Endothelial cell of umbilical vein (primary cell): Measurements from ENCODE around the gene GFI1B. TPM values are rescaled to one million over a fixed set of nuclear protein-coding genes. Genes with fewer than 3 reads are reported as not detected.

Source experiments
- BruUV-seq: library from RNA; stranded (reverse); fragments of 400-500 nt; replicated peaks from 2 replicates; lab custom pipeline; 2021; lab: Mats Ljungman, UMichigan
- CTCF ChIA-PET: fragments of 300-600, 350-600 bp; sonication (Branson Sonifier 250); formaldehyde crosslinking; loops from one replicate; lab custom pipeline; 2021; ENCODE audit warnings: antibody characterized with exemption, inconsistent platforms; lab: Charles Lee
- POLR2A ChIA-PET: fragments of 300-600, 350-600 bp; sonication (Branson Sonifier 250); formaldehyde crosslinking; loops from one replicate; lab custom pipeline; 2021; ENCODE audit warnings: antibody characterized with exemption, inconsistent platforms; lab: Charles Lee
- DNase-seq: peaks from one replicate; pipeline ENCODE4 v3.0.0-alpha.2; 2011; ENCODE audit warnings: low read depth, low spot score
- FAIRE-seq: peaks from 2 replicates; lab custom pipeline; 2011; peaks lifted over from hg19 to GRCh38; lab: Jason Lieb, UNC
- H2AFZ ChIP-seq: 2 replicates; pipeline ENCODE4 v1.6.0; 2012; ENCODE audit warnings: low read depth, low read length, control low read depth, inconsistent platforms
- H3K27ac ChIP-seq: 2 replicates; pipeline ENCODE4 v1.5.1; 2011; ENCODE audit warnings: low read depth, mild to moderate bottlenecking, control low read depth, low read length, moderate library complexity; ENCODE audit not compliant: insufficient read depth
- H3K27me3 ChIP-seq, 2 experiments: 2 replicates each; pipeline versions ENCODE4 v1.6.0 to v1.6.1; 2011; ENCODE audit warnings: low read length in 2 of 2, mixed read lengths in 1 of 2; ENCODE audit not compliant: control insufficient read depth in 2 of 2, insufficient read depth in 2 of 2
- H3K36me3 ChIP-seq, 2 experiments: 2 replicates in 1 of 2; 3 replicates in 1 of 2; pipeline ENCODE4 v1.5.1; 2011; ENCODE audit warnings: low read length in 2 of 2, mild to moderate bottlenecking in 1 of 2, moderate library complexity in 1 of 2; ENCODE audit not compliant: control insufficient read depth in 2 of 2, insufficient read depth in 2 of 2; ENCODE audit errors: extremely low read depth in 1 of 2
- H3K4me1 ChIP-seq: 3 replicates; pipeline ENCODE4 v1.5.1; 2011; ENCODE audit warnings: mild to moderate bottlenecking, low read length; ENCODE audit not compliant: control insufficient read depth, insufficient read depth; ENCODE audit errors: extremely low read depth
- H3K4me2 ChIP-seq: 2 replicates; pipeline ENCODE4 v1.6.1; 2011; ENCODE audit warnings: low read length, control low read depth, mixed read lengths; ENCODE audit not compliant: insufficient read depth
- H3K4me3 ChIP-seq, 3 experiments: fragments of 200-600 bp in 1 of 3; sonication (generic), shearing (Covaris generic) in 1 of 3; replicated peaks in 1 of 3; 2 replicates each; pipeline ENCODE4 v1.5.1; 2011 to 2016; ENCODE audit warnings: control low read depth in 3 of 3, low read length in 3 of 3, mild to moderate bottlenecking in 2 of 3, inconsistent platforms in 1 of 3, low read depth in 1 of 3, moderate library complexity in 1 of 3; ENCODE audit not compliant: insufficient read depth in 1 of 3
- H3K79me2 ChIP-seq: 2 replicates; pipeline ENCODE4 v1.6.0; 2012; ENCODE audit warnings: low read length, inconsistent platforms; ENCODE audit not compliant: control insufficient read depth, insufficient read depth
- H3K9ac ChIP-seq: replicated peaks from 2 replicates; pipeline ENCODE3; 2011; ENCODE audit warnings: low read length, control low read depth; ENCODE audit not compliant: insufficient read depth; ENCODE audit errors: extremely low read depth
- H3K9me1 ChIP-seq: replicated peaks from 3 replicates; pipeline ENCODE4 v1.6.0; 2011; ENCODE audit warnings: mild to moderate bottlenecking, low read length; ENCODE audit not compliant: control insufficient read depth, insufficient read depth; ENCODE audit errors: extremely low read depth
- H3K9me3 ChIP-seq: replicated peaks from 2 replicates; pipeline ENCODE4 v1.5.1; 2012; ENCODE audit warnings: low read length, inconsistent platforms; ENCODE audit not compliant: control insufficient read depth, insufficient read depth
- H4K20me1 ChIP-seq: replicated peaks from 2 replicates; pipeline ENCODE3; 2011; ENCODE audit warnings: mild to moderate bottlenecking, low read length; ENCODE audit not compliant: control insufficient read depth, insufficient read depth; ENCODE audit errors: extremely low read depth
- CTCF ChIP-seq, 2 donors: IDR thresholded peaks; 1 replicate in 1 of 2; 2 replicates in 1 of 2; pipeline ENCODE4 v1.5.1; 2011; ENCODE audit warnings: low read length in 2 of 2, mild to moderate bottlenecking in 2 of 2, moderate library complexity in 2 of 2, control low read depth in 1 of 2, inconsistent platforms in 1 of 2, low read depth in 1 of 2; ENCODE audit not compliant: insufficient read depth in 1 of 2; ENCODE audit errors: extremely low read depth in 1 of 2
- EZH2 ChIP-seq: IDR thresholded peaks from 2 replicates; pipeline ENCODE4 v1.6.1; 2012; ENCODE audit warnings: borderline replicate concordance, low read depth, mild to moderate bottlenecking, moderate library complexity, low read length, inconsistent platforms; ENCODE audit not compliant: severe bottlenecking
- FOS ChIP-seq: IDR thresholded peaks from 2 replicates; pipeline ENCODE4 v1.6.1; 2011; ENCODE audit warnings: mild to moderate bottlenecking, low read length, moderate library complexity, borderline replicate concordance; ENCODE audit not compliant: insufficient read depth
- GATA2 ChIP-seq: IDR thresholded peaks from 2 replicates; pipeline ENCODE4 v1.7.0; 2011; ENCODE audit warnings: low read depth, mild to moderate bottlenecking, moderate library complexity, mixed read lengths, low read length; ENCODE audit not compliant: insufficient read length, insufficient read depth
- JUN ChIP-seq: IDR thresholded peaks from 2 replicates; pipeline ENCODE4 v1.6.1; 2011; ENCODE audit warnings: borderline replicate concordance, low read depth; ENCODE audit not compliant: insufficient read length, insufficient read depth
- MYC ChIP-seq: IDR thresholded peaks from one replicate; pipeline ENCODE4 v1.6.1; 2011; ENCODE audit warnings: mild to moderate bottlenecking, low read depth, low read length
- POLR2A ChIP-seq: IDR thresholded peaks from 2 replicates; pipeline ENCODE4 v1.6.1; 2012; ENCODE audit warnings: low read depth, mild to moderate bottlenecking, control low read depth, low read length
- POLR2AphosphoS5 ChIP-seq: IDR thresholded peaks from 2 replicates; pipeline ENCODE4 v1.6.1; 2012; ENCODE audit warnings: low read depth, mild to moderate bottlenecking, control low read depth, low read length, moderate library complexity; ENCODE audit not compliant: insufficient read depth
- dilution Hi-C: fragments of 300-500 bp; cut with MboI; formaldehyde crosslinking; loops from one replicate; pipeline ENCODE4 v1.15.0; 2019; ENCODE audit warnings: low sequenced_read_pairs; ENCODE audit not compliant: extremely low pct_ligation_motif_present
- intact Hi-C: fragments of 100-400 bp; cut with micrococcal nuclease; formaldehyde crosslinking; loops from one replicate; pipeline ENCODE4 v1.10.0; 2022
- polyA plus RNA-seq, 4 experiments: library from polyadenylated mRNA; depleted of rRNA in 3 of 4; stranded (reverse) in 3 of 4; unstranded in 1 of 4; fragments of >200 nt; gene quantifications; 2 replicates each; pipeline versions ENCODE4 v1.2.1 to v1.2.3, GENCODE V29; 2011 to 2012; ENCODE audit warnings: missing spikeins in 1 of 4
- total RNA-seq: library from RNA; stranded (reverse); gene quantifications from 2 replicates; pipeline ENCODE4 v1.2.3, GENCODE V29; 2021
- TF ChIP-seq, protein P1 (sequence below): IDR thresholded peaks from 2 replicates; pipeline ENCODE4 v1.6.1; 2011; ENCODE audit not compliant: insufficient read depth, insufficient read length

The GFI1B gene
- total and polyA plus RNA-seq, 2 donors (not counting 3 experiments of a cell fraction or from before 2014, with no cell fraction given) = 0.04 TPM; not detected in 1

GRCh38 chr9:132983491-132984201 lies 5.2 kb downstream of the GFI1B start:
- H3K4me2 ChIP-seq = no peak overlapping the region
- CTCF ChIA-PET = interaction anchor here (0.7 to 1.6 kb wide), 3 partner anchors 10 to 36 kb away, joined by 3 to 4 read pairs (median 3); no protein-coding TSS in a partner anchor
- no peak for FAIRE-seq

More at GRCh38 chr9:132983491-132984201, 5.2 kb downstream of the GFI1B start:
- DNase-seq = no peak
- H2AFZ ChIP-seq = no peak overlapping the region
- H3K4me3 ChIP-seq = no peak overlapping the region
- H3K27ac ChIP-seq = no peak overlapping the region
- H3K79me2 ChIP-seq = no peaks in the 10 kb centered on the region
- dilution Hi-C loops (no loop called here), intact Hi-C loops (no loop called here)
- H3K27me3 ChIP-seq = peaks cover 17% of the 10 kb centered on the region in 2 experiments
- BruUV-seq = no TSS peak
- no peaks in the 10 kb centered on the region for H3K36me3 ChIP-seq
- TF ChIP-seq GATA2 = no peak
- no peak for TF ChIP-seq MYC
- no peak for TF ChIP-seq JUN
- TF ChIP-seq CTCF (IDR thresholded peaks at IDR 0.05; ENCODE audit: extremely low read depth in 1 of 2, insufficient read depth in 1 of 2, low read depth in 1 of 2, low read length in 2 of 2) = no peak
- TF ChIP-seq, protein P1, sequence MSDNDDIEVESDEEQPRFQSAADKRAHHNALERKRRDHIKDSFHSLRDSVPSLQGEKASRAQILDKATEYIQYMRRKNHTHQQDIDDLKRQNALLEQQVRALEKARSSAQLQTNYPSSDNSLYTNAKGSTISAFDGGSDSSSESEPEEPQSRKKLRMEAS = no peak
- TF ChIP-seq EZH2 = no peak
- no peak for TF ChIP-seq POLR2AphosphoS5
- no peak for TF ChIP-seq FOS
- no peak for TF ChIP-seq POLR2A
- POLR2A ChIA-PET = no interaction called here
- H3K4me1 ChIP-seq = no peaks in the 10 kb centered on the region
- no peaks in the 10 kb centered on the region for H3K9me3 ChIP-seq
- H3K9me1 ChIP-seq = no peaks in the 10 kb centered on the region
- no peak overlapping the region for H3K9ac ChIP-seq
- no peaks in the 10 kb centered on the region for H4K20me1 ChIP-seq
